ENCODE data around the gene LY6G6F.

DNA sequence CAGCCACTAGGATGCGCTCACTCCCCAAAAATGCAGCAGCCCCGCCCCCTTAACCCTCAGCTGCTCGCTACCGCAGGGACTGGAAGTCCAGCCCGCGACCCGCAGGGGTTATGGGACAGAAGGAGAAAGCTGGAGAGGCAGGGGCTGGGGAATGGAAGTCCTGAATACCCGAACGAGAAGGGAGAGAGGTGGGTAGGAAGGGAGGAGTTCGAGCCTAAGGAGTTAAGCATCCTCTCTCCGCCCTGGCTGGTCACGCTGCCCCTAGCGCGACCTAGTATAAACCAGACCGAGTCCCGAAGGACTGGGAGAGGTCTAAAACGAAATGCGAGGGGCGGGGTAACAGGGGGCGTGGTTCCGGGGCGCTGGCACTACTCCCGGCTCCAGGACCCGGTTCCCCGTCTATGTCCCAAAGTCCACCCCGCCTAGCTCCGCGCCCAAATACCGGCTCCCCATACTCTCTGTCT, 22.9 kb downstream of the LY6G6F start:
- TF ChIP-seq, protein P1, sequence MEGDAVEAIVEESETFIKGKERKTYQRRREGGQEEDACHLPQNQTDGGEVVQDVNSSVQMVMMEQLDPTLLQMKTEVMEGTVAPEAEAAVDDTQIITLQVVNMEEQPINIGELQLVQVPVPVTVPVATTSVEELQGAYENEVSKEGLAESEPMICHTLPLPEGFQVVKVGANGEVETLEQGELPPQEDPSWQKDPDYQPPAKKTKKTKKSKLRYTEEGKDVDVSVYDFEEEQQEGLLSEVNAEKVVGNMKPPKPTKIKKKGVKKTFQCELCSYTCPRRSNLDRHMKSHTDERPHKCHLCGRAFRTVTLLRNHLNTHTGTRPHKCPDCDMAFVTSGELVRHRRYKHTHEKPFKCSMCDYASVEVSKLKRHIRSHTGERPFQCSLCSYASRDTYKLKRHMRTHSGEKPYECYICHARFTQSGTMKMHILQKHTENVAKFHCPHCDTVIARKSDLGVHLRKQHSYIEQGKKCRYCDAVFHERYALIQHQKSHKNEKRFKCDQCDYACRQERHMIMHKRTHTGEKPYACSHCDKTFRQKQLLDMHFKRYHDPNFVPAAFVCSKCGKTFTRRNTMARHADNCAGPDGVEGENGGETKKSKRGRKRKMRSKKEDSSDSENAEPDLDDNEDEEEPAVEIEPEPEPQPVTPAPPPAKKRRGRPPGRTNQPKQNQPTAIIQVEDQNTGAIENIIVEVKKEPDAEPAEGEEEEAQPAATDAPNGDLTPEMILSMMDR (conservative IDR thresholded peaks at IDR 0.05; ENCODE audit: low read depth, low read length), result no peak; the same call in 1 of the 2 replicates
- no peak for TF ChIP-seq EZH2 (IDR thresholded peaks at IDR 0.05; ENCODE audit: borderline replicate concordance, low read depth, low read length, poor library complexity, severe bottlenecking)

Data from A673 (cell line).